Gastroesophageal sphincter (tissue), 4 donors: ENCODE measurements around the gene MDM1. TPM values are rescaled to one million over a fixed set of nuclear protein-coding genes. Genes with fewer than 3 reads are reported as not detected.

ENCODE experiments used
- ATAC-seq: fragments of 150-250 bp; one replicate; pipeline ENCODE4 v1.9.1; 2016; ENCODE audit warnings: mild to moderate bottlenecking, moderate library complexity
- H3K27ac ChIP-seq, 4 donors: fragments of 200-600 bp; sonication (generic) in 3 of 4; 1 replicate in 3 of 4; 2 replicates in 1 of 4; pipeline ENCODE4 v1.5.1; 2016 to 2019
- H3K27me3 ChIP-seq: fragments of 200-600 bp; sonication (generic); one replicate; pipeline ENCODE4 v1.5.1; 2019
- H3K36me3 ChIP-seq, 2 donors: fragments of 200-600 bp; sonication (generic); one replicate each; pipeline ENCODE4 v1.5.1; 2019; ENCODE audit warnings: control low read depth in 1 of 2
- H3K4me1 ChIP-seq, 3 donors: fragments of 200-600 bp; sonication (generic); 1 replicate in 2 of 3; 2 replicates in 1 of 3; pipeline ENCODE4 v1.5.1; 2016 to 2019; ENCODE audit warnings: control low read depth in 2 of 3
- H3K4me3 ChIP-seq, 2 donors: fragments of 200-600 bp; sonication (generic); one replicate each; pipeline ENCODE4 v1.5.1; 2019; ENCODE audit warnings: mild to moderate bottlenecking in 1 of 2, moderate library complexity in 1 of 2
- H3K9me3 ChIP-seq, 3 donors: fragments of 200-600 bp; sonication (generic); one replicate each; pipeline ENCODE4 v1.5.1; 2017 to 2019; ENCODE audit warnings: control low read depth in 2 of 3
- CTCF ChIP-seq, 4 experiments: fragments of 200-600 bp in 2 of 4; fragments of 450-650 bp in 2 of 4; sonication (generic) in 1 of 4; IDR thresholded peaks; one replicate each; pipeline ENCODE4 v1.5.1; 2017 to 2019; ENCODE audit warnings: antibody characterized with exemption in 4 of 4, mild to moderate bottlenecking in 2 of 4, moderate library complexity in 2 of 4
- EP300 ChIP-seq: sonication (generic); formaldehyde crosslinking; IDR thresholded peaks from one replicate; pipeline ENCODE4 v1.6.1; 2017; ENCODE audit warnings: antibody characterized with exemption, mild to moderate bottlenecking
- POLR2A ChIP-seq, 2 donors: fragments of 450-650 bp; IDR thresholded peaks; one replicate each; pipeline ENCODE4 v1.6.1; 2017; ENCODE audit warnings: antibody characterized with exemption in 2 of 2, mild to moderate bottlenecking in 2 of 2, moderate library complexity in 1 of 2
- POLR2AphosphoS5 ChIP-seq: sonication (generic); formaldehyde crosslinking; IDR thresholded peaks from one replicate; pipeline ENCODE4 v1.6.1; 2017; ENCODE audit warnings: antibody characterized with exemption
- WGBS, 2 donors: methylation state at CpG; one replicate each; pipeline ENCODE4 v1.1.5; 2018; ENCODE audit warnings: low coverage in 1 of 2; 5-methylcytosine and 5-hydroxymethylcytosine counted together
- total RNA-seq, 4 donors: library from RNA; depleted of rRNA; stranded (reverse); fragments of >200 nt; gene quantifications; one replicate each; pipeline ENCODE4 v1.1.0, GENCODE V29; 2016

Gene MDM1
- total RNA-seq, 4 donors from 2014 or later, result 13.5 to 38.8 (median 23.1) TPM

GRCh38 chr12:68264857-68265256 lies 67.3 kb downstream of the MDM1 start:
- no peaks in the 10 kb centered on the region for H3K27me3 ChIP-seq
- no peaks in the 10 kb centered on the region for H3K36me3 ChIP-seq
- no peak overlapping the region for H3K4me3 ChIP-seq
- no peaks in the 10 kb centered on the region for H3K9me3 ChIP-seq
- TF ChIP-seq EP300 (no peak), POLR2A (IDR thresholded peaks at IDR 0.05) (no peak), CTCF (IDR thresholded peaks at IDR 0.05) (no peak), POLR2AphosphoS5 (no peak)
- no peak overlapping the region for H3K27ac ChIP-seq
- WGBS, 2 donors, result 83 to 84% methylated on average over 1 to 2 of the region's 2 CpGs
- no peaks in the 10 kb centered on the region for H3K4me1 ChIP-seq
- ATAC-seq, result no peak

- WGBS, 2 donors, result 85 to 89% methylated on average over 5 to 7 of the region's 7 CpGs
- no peaks in the 10 kb centered on the region for H3K27me3 ChIP-seq
- no peak overlapping the region for H3K27ac ChIP-seq
- H3K4me1 ChIP-seq, result no peaks in the 10 kb centered on the region
- H3K4me3 ChIP-seq, result no peak overlapping the region
- no peak for ATAC-seq
- no peaks in the 10 kb centered on the region for H3K36me3 ChIP-seq
- no peaks in the 10 kb centered on the region for H3K9me3 ChIP-seq
- TF ChIP-seq POLR2AphosphoS5 (no peak), CTCF (IDR thresholded peaks at IDR 0.05) (no peak), POLR2A (IDR thresholded peaks at IDR 0.05) (no peak), EP300 (no peak)
These were observed 67.9 kb downstream of the MDM1 start for GRCh38 chr12:68264158-68264855.

GRCh38 chr12:68263366-68263765 lies 68.8 kb downstream of the MDM1 start:
- Histone ChIP-seq H3K27ac (no peak overlapping the region), H3K36me3 (no peaks in the 10 kb centered on the region), H3K27me3 (no peaks in the 10 kb centered on the region), H3K4me1 (no peaks in the 10 kb centered on the region), H3K4me3 (no peak overlapping the region), H3K9me3 (no peaks in the 10 kb centered on the region)
- TF ChIP-seq POLR2A (IDR thresholded peaks at IDR 0.05) (no peak), CTCF (IDR thresholded peaks at IDR 0.05) (no peak), POLR2AphosphoS5 (no peak), EP300 (no peak)
- no peak for ATAC-seq
- WGBS, 2 donors, result 82% methylated on average over 1 of the region's 1 CpG; no CpG with 5 or more reads in 1 of the 2 donors

GRCh38 chr12:68261896-68262295 lies 70.3 kb downstream of the MDM1 start:
- H3K4me3 ChIP-seq, result no peak overlapping the region
- no peaks in the 10 kb centered on the region for H3K4me1 ChIP-seq
- H3K36me3 ChIP-seq, result no peaks in the 10 kb centered on the region
- no peak for ATAC-seq
- H3K9me3 ChIP-seq, result no peaks in the 10 kb centered on the region
- TF ChIP-seq EP300 (no peak), POLR2AphosphoS5 (no peak), POLR2A (IDR thresholded peaks at IDR 0.05) (no peak), CTCF (IDR thresholded peaks at IDR 0.05) (no peak)
- no peaks in the 10 kb centered on the region for H3K27me3 ChIP-seq
- H3K27ac ChIP-seq, result no peak overlapping the region

- WGBS, 2 donors, result 69 to 78% methylated on average over 3 of the region's 3 CpGs
- no peak for ATAC-seq
- Histone ChIP-seq H3K36me3 (no peaks in the 10 kb centered on the region), H3K4me1 (no peaks in the 10 kb centered on the region), H3K9me3 (no peaks in the 10 kb centered on the region), H3K27ac (no peak overlapping the region), H3K4me3 (no peak overlapping the region), H3K27me3 (no peaks in the 10 kb centered on the region)
- TF ChIP-seq CTCF (IDR thresholded peaks at IDR 0.05) (no peak), EP300 (no peak), POLR2AphosphoS5 (no peak), POLR2A (IDR thresholded peaks at IDR 0.05) (no peak)
These were observed 72.0 kb downstream of the MDM1 start for GRCh38 chr12:68260153-68260552.
